DND-41 (cell line): ENCODE results near the gene PEX5L.

Source experiments
- ATAC-seq: fragments of 200-7000 bp; cut with Tn5 transposase; 3 replicates; pipeline ENCODE4 v1.9.1; 2021; ENCODE audit warnings: low read depth; ENCODE audit not compliant: insufficient read depth
- DNase-seq: peaks from one replicate; pipeline ENCODE4 v3.0.0-alpha.2; 2020
- H2AFZ ChIP-seq: 2 replicates; pipeline ENCODE4 v1.6.0; 2012; ENCODE audit warnings: low read depth, low read length
- H3K27ac ChIP-seq: 2 replicates; pipeline ENCODE4 v1.5.1; 2012; ENCODE audit warnings: low read length, inconsistent platforms
- H3K27me3 ChIP-seq: fragments of 200-600 bp; sonication (generic); 2 replicates; pipeline ENCODE4 v1.6.0; 2012; ENCODE audit warnings: low read length, mild to moderate bottlenecking, inconsistent platforms; ENCODE audit not compliant: insufficient read depth, poor library complexity
- H3K36me3 ChIP-seq: 2 replicates; pipeline ENCODE4 v1.5.1; 2012; ENCODE audit warnings: low read length, inconsistent platforms; ENCODE audit not compliant: insufficient read depth
- H3K4me1 ChIP-seq: 2 replicates; pipeline ENCODE4 v1.5.1; 2012; ENCODE audit warnings: mild to moderate bottlenecking, low read length; ENCODE audit not compliant: insufficient read depth
- H3K4me2 ChIP-seq: 2 replicates; pipeline ENCODE4 v1.6.0; 2012; ENCODE audit warnings: mild to moderate bottlenecking, moderate library complexity, low read length, inconsistent platforms; ENCODE audit not compliant: insufficient read depth
- H3K4me3 ChIP-seq, 2 experiments: fragments of 200-600 bp in 1 of 2; shearing (Covaris generic) in 1 of 2; 2 replicates each; pipeline ENCODE4 v1.5.1; 2012 to 2016; ENCODE audit warnings: inconsistent platforms in 2 of 2, low read length in 2 of 2, mild to moderate bottlenecking in 2 of 2, low read depth in 1 of 2, moderate library complexity in 1 of 2
- H3K79me2 ChIP-seq: 2 replicates; pipeline ENCODE4 v1.6.0; 2012; ENCODE audit warnings: low read length, inconsistent platforms; ENCODE audit not compliant: insufficient read depth
- H3K9ac ChIP-seq: 2 replicates; pipeline ENCODE4 v1.6.0; 2012; ENCODE audit warnings: low read depth, mild to moderate bottlenecking, inconsistent platforms, low read length, moderate library complexity
- H3K9me3 ChIP-seq: 2 replicates; pipeline ENCODE4 v1.5.1; 2012; ENCODE audit warnings: low read length, moderate library complexity, mild to moderate bottlenecking, inconsistent platforms; ENCODE audit not compliant: insufficient read depth, severe bottlenecking
- H4K20me1 ChIP-seq: 2 replicates; pipeline ENCODE4 v1.6.0; 2012; ENCODE audit warnings: low read length; ENCODE audit not compliant: insufficient read depth
- EZH2 ChIP-seq: IDR thresholded peaks from 3 replicates; pipeline ENCODE4 v1.6.1; 2012; ENCODE audit warnings: borderline replicate concordance, low read depth, mild to moderate bottlenecking, moderate library complexity, low read length, inconsistent platforms; ENCODE audit not compliant: severe bottlenecking
- TF ChIP-seq, protein P1 (sequence below): IDR thresholded peaks from 2 replicates; pipeline ENCODE4 v1.5.1; 2012; ENCODE audit warnings: borderline replicate concordance, low read length, moderate library complexity, mild to moderate bottlenecking; ENCODE audit not compliant: poor library complexity, severe bottlenecking; ENCODE audit errors: extremely low read depth

Gene PEX5L

DNA sequence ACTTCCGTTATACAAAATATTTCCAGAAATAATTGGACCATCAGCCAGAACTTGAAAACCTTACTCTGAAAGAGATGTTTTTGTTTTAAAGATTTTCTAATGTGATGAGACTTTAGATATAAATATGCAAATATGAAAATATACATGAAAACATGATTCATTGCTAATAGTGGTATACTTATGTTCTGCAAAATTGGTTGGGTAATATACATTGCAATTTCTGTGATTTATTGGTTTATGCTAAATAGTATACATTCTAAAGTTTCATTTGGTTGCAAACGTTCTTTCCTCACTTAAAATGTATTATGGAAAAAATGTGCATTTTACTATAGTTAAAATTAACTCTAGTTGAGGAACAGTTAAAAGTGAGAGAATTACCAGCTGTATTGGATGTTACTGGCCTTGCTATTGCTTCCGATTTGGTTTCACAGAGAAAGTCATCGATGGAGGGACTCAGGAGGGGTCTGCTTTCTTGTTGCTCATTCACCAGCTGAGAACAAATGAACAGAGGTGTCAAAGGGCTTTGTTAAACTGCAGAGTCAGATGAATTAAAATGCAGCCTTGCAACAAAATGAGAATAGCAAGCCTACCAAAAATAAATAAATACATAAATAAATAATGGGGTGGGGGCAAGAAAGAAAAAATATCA is 149.3 kb downstream of the PEX5L start:
- Histone ChIP-seq H3K79me2 (no peaks in the 10 kb centered on the region), H3K4me2 (no peak overlapping the region), H4K20me1 (no peaks in the 10 kb centered on the region), H2AFZ (no peak overlapping the region), H3K4me1 (no peaks in the 10 kb centered on the region), H3K4me3 (no peak overlapping the region), H3K27me3 (no peaks in the 10 kb centered on the region), H3K27ac (no peak overlapping the region), H3K36me3 (peaks cover 39% of the 10 kb centered on the region), H3K9ac (no peak overlapping the region), H3K9me3 (no peaks in the 10 kb centered on the region)
- no peak for ATAC-seq
- no peak for DNase-seq
- no peak for TF ChIP-seq EZH2
- TF ChIP-seq, protein P1, sequence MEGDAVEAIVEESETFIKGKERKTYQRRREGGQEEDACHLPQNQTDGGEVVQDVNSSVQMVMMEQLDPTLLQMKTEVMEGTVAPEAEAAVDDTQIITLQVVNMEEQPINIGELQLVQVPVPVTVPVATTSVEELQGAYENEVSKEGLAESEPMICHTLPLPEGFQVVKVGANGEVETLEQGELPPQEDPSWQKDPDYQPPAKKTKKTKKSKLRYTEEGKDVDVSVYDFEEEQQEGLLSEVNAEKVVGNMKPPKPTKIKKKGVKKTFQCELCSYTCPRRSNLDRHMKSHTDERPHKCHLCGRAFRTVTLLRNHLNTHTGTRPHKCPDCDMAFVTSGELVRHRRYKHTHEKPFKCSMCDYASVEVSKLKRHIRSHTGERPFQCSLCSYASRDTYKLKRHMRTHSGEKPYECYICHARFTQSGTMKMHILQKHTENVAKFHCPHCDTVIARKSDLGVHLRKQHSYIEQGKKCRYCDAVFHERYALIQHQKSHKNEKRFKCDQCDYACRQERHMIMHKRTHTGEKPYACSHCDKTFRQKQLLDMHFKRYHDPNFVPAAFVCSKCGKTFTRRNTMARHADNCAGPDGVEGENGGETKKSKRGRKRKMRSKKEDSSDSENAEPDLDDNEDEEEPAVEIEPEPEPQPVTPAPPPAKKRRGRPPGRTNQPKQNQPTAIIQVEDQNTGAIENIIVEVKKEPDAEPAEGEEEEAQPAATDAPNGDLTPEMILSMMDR: no peak

DNA sequence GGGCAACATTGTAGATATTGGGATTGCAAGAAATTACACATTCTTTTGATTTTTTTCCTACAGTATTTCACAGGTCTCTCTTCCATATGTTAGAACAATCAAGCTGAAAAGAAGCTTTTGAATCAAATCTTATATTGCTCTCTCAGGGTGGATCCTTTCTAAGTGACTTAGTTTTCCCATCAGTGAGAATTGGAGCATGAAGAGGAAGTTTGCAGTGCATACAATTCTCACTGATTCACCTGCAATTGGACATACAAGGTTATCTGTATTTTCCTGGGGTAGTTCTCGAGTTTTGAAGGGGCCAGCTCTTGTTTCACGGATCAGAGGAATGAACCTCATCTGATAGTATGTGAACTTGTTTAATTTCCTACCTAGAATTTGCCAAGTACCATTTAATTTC is 150.8 kb downstream of the PEX5L start:
- Histone ChIP-seq H4K20me1 (no peaks in the 10 kb centered on the region), H3K79me2 (no peaks in the 10 kb centered on the region), H3K9ac (no peak overlapping the region), H3K27ac (no peak overlapping the region), H3K4me2 (no peak overlapping the region), H3K4me1 (no peaks in the 10 kb centered on the region), H3K4me3 (no peak overlapping the region), H2AFZ (no peak overlapping the region), H3K27me3 (no peaks in the 10 kb centered on the region), H3K9me3 (no peaks in the 10 kb centered on the region), H3K36me3 (peaks cover 54% of the 10 kb centered on the region)
- no peak for TF ChIP-seq EZH2
- TF ChIP-seq, protein P1: no peak
- DNase-seq (no peak), ATAC-seq (no peak)

DNA sequence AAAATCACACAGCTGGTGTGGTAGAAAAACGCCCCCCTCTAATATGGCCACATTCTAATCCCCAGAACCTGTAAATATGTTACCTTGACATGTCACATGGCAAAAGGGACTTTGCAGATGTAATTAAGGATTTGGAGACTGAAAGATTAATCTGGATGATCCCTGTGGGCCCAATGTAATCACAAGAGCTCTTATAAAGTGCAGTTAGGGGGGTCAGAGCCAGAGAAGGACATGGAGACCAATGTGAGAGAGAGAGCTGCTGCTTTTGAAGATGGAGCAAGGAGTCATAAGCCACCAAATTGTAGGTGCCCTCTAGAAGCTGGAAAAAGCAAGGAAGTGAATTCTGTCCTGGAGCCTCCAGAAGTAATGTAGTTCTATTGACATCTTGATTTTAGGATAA is 152.6 kb downstream of the PEX5L start:
- no peaks in the 10 kb centered on the region for H3K79me2 ChIP-seq
- no peak overlapping the region for H2AFZ ChIP-seq
- no peak overlapping the region for H3K27ac ChIP-seq
- no peaks in the 10 kb centered on the region for H4K20me1 ChIP-seq
- no peak for ATAC-seq
- no peak for TF ChIP-seq EZH2
- TF ChIP-seq, protein P1: no peak
- H3K4me3 ChIP-seq: no peak overlapping the region
- no peak overlapping the region for H3K9ac ChIP-seq
- H3K27me3 ChIP-seq: no peaks in the 10 kb centered on the region
- no peaks in the 10 kb centered on the region for H3K4me1 ChIP-seq
- no peaks in the 10 kb centered on the region for H3K9me3 ChIP-seq
- peaks cover 71% of the 10 kb centered on the region for H3K36me3 ChIP-seq
- H3K4me2 ChIP-seq: no peak overlapping the region
- DNase-seq: no peak
